GM19328 (cell line): ENCODE data around the gene EMID1.
"Not testable (repeated sequence)": the region's sequence is repeated elsewhere in the genome, so short reads cannot be mapped to it uniquely, and the experiment has no call there.

Experiments used
- ATAC-seq: cut with Tn5 transposase; IDR thresholded peaks from one replicate; pipeline ENCODE4 v1.9.1; 2021; ENCODE audit warnings: mild to moderate bottlenecking, moderate library complexity; ENCODE audit not compliant: unreplicated experiment

The EMID1 gene

GRCh38 chr22:29208879-29209623 lies 3.4 kb downstream of the EMID1 start:
- ATAC-seq, result no peak

- no peak for ATAC-seq
These were observed 3.9 kb downstream of the EMID1 start for GRCh38 chr22:29209624-29209929.

GRCh38 chr22:29211066-29211465 lies 5.4 kb downstream of the EMID1 start:
- ATAC-seq, result no peak

GRCh38 chr22:29211466-29211865 lies 5.8 kb downstream of the EMID1 start:
- no peak for ATAC-seq

GRCh38 chr22:29212743-29213142 lies 7.0 kb downstream of the EMID1 start:
- no peak for ATAC-seq

GRCh38 chr22:29213493-29213892 lies 7.8 kb downstream of the EMID1 start:
- no peak for ATAC-seq

GRCh38 chr22:29214232-29214631 lies 8.5 kb downstream of the EMID1 start:
- no peak for ATAC-seq

GRCh38 chr22:29215012-29215860 lies 9.5 kb downstream of the EMID1 start:
- ATAC-seq, result no peak

- no peak for ATAC-seq
These were observed 10.5 kb downstream of the EMID1 start for GRCh38 chr22:29216011-29216872.

- ATAC-seq, result no peak
These were observed 11.4 kb downstream of the EMID1 start for GRCh38 chr22:29216873-29217666.

- ATAC-seq, result no peak
These were observed 12.4 kb downstream of the EMID1 start for GRCh38 chr22:29217827-29218757.

- no peak for ATAC-seq
These were observed 13.2 kb downstream of the EMID1 start for GRCh38 chr22:29218758-29219408.

- not testable (repeated sequence) for ATAC-seq
These were observed 13.7 kb downstream of the EMID1 start for GRCh38 chr22:29219409-29219782.

GRCh38 chr22:29219881-29220670 lies 14.4 kb downstream of the EMID1 start:
- ATAC-seq, result no peak

- no peak for ATAC-seq
These were observed 18.6 kb downstream of the EMID1 start for GRCh38 chr22:29224121-29224858.

GRCh38 chr22:29224859-29225410 lies 19.2 kb downstream of the EMID1 start:
- no peak for ATAC-seq

GRCh38 chr22:29225422-29226090 lies 19.9 kb downstream of the EMID1 start:
- no peak for ATAC-seq
